A549 (cell line): Measurements from ENCODE around the gene RXFP1. TPM values are rescaled to one million over a fixed set of nuclear protein-coding genes. Genes with fewer than 3 reads are reported as not detected.

Experiments
- ATAC-seq, 2 experiments: fragments of 200-7000 bp in 1 of 2; fragments of >200 bp in 1 of 2; cut with Nextera tagmentation in 1 of 2; cut with Tn5 transposase in 1 of 2; 3 replicates each; pipeline versions ENCODE4 v1.8.0 to v1.9.1; 2018 to 2020; ENCODE audit warnings: mild to moderate bottlenecking in 1 of 2, moderate library complexity in 1 of 2
- CTCF ChIA-PET: fragments of 300-600 bp; sonication (Branson Sonifier 250); formaldehyde crosslinking; extraction: SDS; loops from one replicate; lab custom pipeline; 2021; ENCODE audit warnings: antibody characterized with exemption, inconsistent platforms; lab: Yijun Ruan, JAX
- POLR2A ChIA-PET: fragments of 350-600 bp; formaldehyde crosslinking; extraction: SDS; loops from one replicate; lab custom pipeline; 2021; ENCODE audit warnings: antibody characterized with exemption, inconsistent platforms; lab: Yijun Ruan, JAX
- DNase-seq, 2 experiments: peaks; one replicate each; pipeline versions ENCODE4 v3.0.0 to v3.0.0-alpha.2; 2011 to 2016; ENCODE audit warnings: low read depth in 1 of 2, low spot score in 1 of 2
- FAIRE-seq: peaks from 2 replicates; lab custom pipeline; 2011; peaks lifted over from hg19 to GRCh38; lab: Jason Lieb, UNC
- H3K27ac ChIP-seq, 2 experiments: fragments of >200 bp; sonication (Bioruptor Twin); formaldehyde crosslinking; 3 replicates each; pipeline ENCODE4 v1.5.1; 2016 to 2017
- H3K4me1 ChIP-seq: fragments of >200 bp; sonication (Bioruptor Twin); formaldehyde crosslinking; 3 replicates; pipeline ENCODE4 v1.6.1; 2016
- H3K4me2 ChIP-seq: fragments of >200 bp; sonication (Bioruptor Twin); formaldehyde crosslinking; 3 replicates; pipeline ENCODE4 v1.6.1; 2016
- H3K4me3 ChIP-seq: fragments of >200 bp; sonication (Bioruptor Twin); formaldehyde crosslinking; 3 replicates; pipeline ENCODE4 v1.5.1; 2016
- H3K9me3 ChIP-seq: fragments of >200 bp; sonication (Bioruptor Twin); formaldehyde crosslinking; 3 replicates; pipeline ENCODE4 v1.6.1; 2016
- CBX8 ChIP-seq: fragments of 200-600 bp; sonication (generic); IDR thresholded peaks from 2 replicates; pipeline ENCODE4 v1.6.1; 2016
- CEBPB ChIP-seq, 2 experiments: fragments of >200 bp in 1 of 2; sonication (Bioruptor Twin) in 1 of 2; formaldehyde crosslinking in 1 of 2; IDR thresholded peaks; 2 replicates each; pipeline ENCODE4 v1.6.1; 2012 to 2016
- CHD2 ChIP-seq: fragments of 150-350 bp; IDR thresholded peaks from 2 replicates; pipeline ENCODE4 v1.6.1; 2014; ENCODE audit warnings: low read length; ENCODE audit not compliant: partially characterized antibody
- CHD4 ChIP-seq: fragments of 200-600 bp; sonication (generic); IDR thresholded peaks from 2 replicates; pipeline ENCODE4 v1.6.1; 2016; ENCODE audit warnings: antibody characterized with exemption, mild to moderate bottlenecking, borderline replicate concordance
- CTCF ChIP-seq: fragments of >200 bp; sonication (Bioruptor Twin); formaldehyde crosslinking; IDR thresholded peaks from 3 replicates; pipeline ENCODE4 v1.5.1; 2016
- EHF ChIP-seq: fragments of 250-450 bp; sonication (Bioruptor Pico); IDR thresholded peaks from 2 replicates; pipeline ENCODE4 v1.5.0; 2020; ENCODE audit warnings: mild to moderate bottlenecking
- ESRRA ChIP-seq: fragments of 150-350 bp; IDR thresholded peaks from 2 replicates; pipeline ENCODE4 v1.6.1; 2014; ENCODE audit warnings: mild to moderate bottlenecking, low read length, borderline replicate concordance
- FOSB ChIP-seq: fragments of 250-450 bp; sonication (Bioruptor Pico); IDR thresholded peaks from 2 replicates; pipeline ENCODE4 v1.5.0; 2020; ENCODE audit warnings: mild to moderate bottlenecking, moderate library complexity
- FOSL2 ChIP-seq, 2 experiments: fragments of 450-650 bp in 1 of 2; fragments of >200 bp in 1 of 2; sonication (Bioruptor Twin) in 1 of 2; formaldehyde crosslinking; IDR thresholded peaks; 2 replicates each; pipeline versions ENCODE4 v1.5.0 to v1.6.1; 2016 to 2020; ENCODE audit warnings: mild to moderate bottlenecking in 1 of 2, moderate library complexity in 1 of 2
- MYC ChIP-seq: IDR thresholded peaks from 2 replicates; pipeline ENCODE4 v1.6.1; 2012; ENCODE audit warnings: mild to moderate bottlenecking, inconsistent platforms, low read length, improper control_type of control experiment, borderline replicate concordance
- RAD21 ChIP-seq, 2 experiments: fragments of >200 bp in 1 of 2; sonication (Bioruptor Twin) in 1 of 2; formaldehyde crosslinking in 1 of 2; IDR thresholded peaks in 1 of 2; conservative IDR thresholded peaks in 1 of 2; 2 replicates in 1 of 2; 3 replicates in 1 of 2; pipeline ENCODE4 v1.6.1; 2012 to 2018; ENCODE audit warnings: inconsistent platforms in 1 of 2
- RCOR1 ChIP-seq: fragments of 150-350 bp; IDR thresholded peaks from 2 replicates; pipeline ENCODE4 v1.6.1; 2014; ENCODE audit warnings: antibody characterized with exemption, low read length, low read depth
- RFX5 ChIP-seq: fragments of 450-650 bp; IDR thresholded peaks from 2 replicates; pipeline ENCODE4 v1.7.1; 2014; ENCODE audit warnings: antibody characterized with exemption, mild to moderate bottlenecking, moderate library complexity
- SREBF2 ChIP-seq: fragments of 450-650 bp; IDR thresholded peaks from 2 replicates; pipeline ENCODE4 v1.6.1; 2014; ENCODE audit warnings: mild to moderate bottlenecking, moderate library complexity
- USF2 ChIP-seq: fragments of 450-650 bp; IDR thresholded peaks from 2 replicates; pipeline ENCODE4 v1.6.1; 2014; ENCODE audit warnings: antibody characterized with exemption
- WGBS: methylation state at CpG from one replicate; pipeline ENCODE4 v1.1.6; 2017; ENCODE audit errors: missing lambda C conversion rate; 5-methylcytosine and 5-hydroxymethylcytosine counted together
- polyA plus RNA-seq, 4 experiments: library from polyadenylated mRNA; depleted of rRNA in 3 of 4; stranded (reverse); fragments of >200 nt; fragmentation: RNase III in 1 of 4; extraction: RNeasy Plus Mini Kit Qiagen cat#74134 plus additional on column Dnase treatment in 1 of 4; gene quantifications; 2 replicates in 3 of 4; 3 replicates in 1 of 4; pipeline ENCODE4 v1.2.3, GENCODE V29; 2011 to 2017
- TF ChIP-seq, protein P1 (sequence below): IDR thresholded peaks from 2 replicates; pipeline ENCODE4 v1.6.1; 2012
- TF ChIP-seq, protein P2 (sequence below): fragments of 250-450 bp; sonication (Bioruptor Pico); IDR thresholded peaks from 2 replicates; pipeline ENCODE4 v1.5.0; 2020; ENCODE audit warnings: low read depth, mild to moderate bottlenecking, moderate library complexity
- TF ChIP-seq, protein P3 (sequence below): fragments of 200-600 bp; sonication (generic); IDR thresholded peaks from 2 replicates; pipeline ENCODE4 v1.6.1; 2016; ENCODE audit warnings: antibody characterized with exemption, mild to moderate bottlenecking, moderate library complexity

RXFP1 gene
- polyA plus RNA-seq, 2 of the 4 experiments (the other 2 are of a cell fraction): not detected

DNA sequence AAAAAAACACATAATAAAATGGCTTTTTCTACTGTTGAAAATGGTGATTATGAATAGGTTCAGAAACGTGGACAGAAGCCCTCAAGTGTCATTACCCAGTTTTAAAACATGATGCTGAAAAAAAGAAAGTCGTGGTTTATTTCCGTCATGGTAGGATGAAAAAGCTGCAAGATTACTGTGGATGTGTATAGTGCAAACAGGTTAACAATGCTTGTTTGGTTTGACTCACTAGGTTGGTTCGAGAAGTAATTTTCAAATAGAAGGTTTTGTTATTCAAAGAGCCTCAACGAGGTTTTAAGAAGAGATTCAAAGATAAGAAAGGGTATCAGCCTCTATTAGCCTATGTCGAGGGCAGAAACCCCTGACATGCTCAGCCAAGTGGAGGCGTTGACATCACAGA lies 2.5 kb upstream of the RXFP1 start:
- POLR2A ChIA-PET: no interaction called here
- Histone ChIP-seq H3K27ac (no peak overlapping the region), H3K4me1 (no peaks in the 10 kb centered on the region), H3K4me2 (no peak overlapping the region), H3K4me3 (no peak overlapping the region)
- no peak for ATAC-seq
- CTCF ChIA-PET: no interaction called here
- WGBS: 20% methylated on average over 7 of the region's 7 CpGs
- no peak for TF ChIP-seq FOSB
- TF ChIP-seq FOSL2 (IDR thresholded peaks at IDR 0.05): no peak
- no peak for TF ChIP-seq FOSL2 (CRISPR knock-in tag; IDR thresholded peaks at IDR 0.05)
- no peak for TF ChIP-seq EHF (CRISPR knock-in tag)
- TF ChIP-seq CBX8: no peak
- no peak for TF ChIP-seq ESRRA
- TF ChIP-seq RCOR1: no peak
- TF ChIP-seq CTCF: no peak
- TF ChIP-seq RAD21 (conservative IDR thresholded peaks at IDR 0.05 in 1 of 2, IDR thresholded peaks at IDR 0.05 in 1 of 2): no peak
- no peak for TF ChIP-seq CEBPB (IDR thresholded peaks at IDR 0.05)
- no peak for TF ChIP-seq MYC
- TF ChIP-seq RFX5: no peak
- TF ChIP-seq, protein P1, sequence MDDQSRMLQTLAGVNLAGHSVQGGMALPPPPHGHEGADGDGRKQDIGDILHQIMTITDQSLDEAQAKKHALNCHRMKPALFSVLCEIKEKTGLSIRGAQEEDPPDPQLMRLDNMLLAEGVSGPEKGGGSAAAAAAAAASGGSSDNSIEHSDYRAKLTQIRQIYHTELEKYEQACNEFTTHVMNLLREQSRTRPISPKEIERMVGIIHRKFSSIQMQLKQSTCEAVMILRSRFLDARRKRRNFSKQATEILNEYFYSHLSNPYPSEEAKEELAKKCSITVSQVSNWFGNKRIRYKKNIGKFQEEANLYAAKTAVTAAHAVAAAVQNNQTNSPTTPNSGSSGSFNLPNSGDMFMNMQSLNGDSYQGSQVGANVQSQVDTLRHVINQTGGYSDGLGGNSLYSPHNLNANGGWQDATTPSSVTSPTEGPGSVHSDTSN: no peak
- no peak for TF ChIP-seq SREBF2
- TF ChIP-seq, protein P2, sequence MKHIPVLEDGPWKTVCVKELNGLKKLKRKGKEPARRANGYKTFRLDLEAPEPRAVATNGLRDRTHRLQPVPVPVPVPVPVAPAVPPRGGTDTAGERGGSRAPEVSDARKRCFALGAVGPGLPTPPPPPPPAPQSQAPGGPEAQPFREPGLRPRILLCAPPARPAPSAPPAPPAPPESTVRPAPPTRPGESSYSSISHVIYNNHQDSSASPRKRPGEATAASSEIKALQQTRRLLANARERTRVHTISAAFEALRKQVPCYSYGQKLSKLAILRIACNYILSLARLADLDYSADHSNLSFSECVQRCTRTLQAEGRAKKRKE: no peak
- TF ChIP-seq CHD4: no peak
- TF ChIP-seq, all 56 proteins: peak for 0
- FAIRE-seq (no peak), DNase-seq (no peak)
- no peaks in the 10 kb centered on the region for H3K9me3 ChIP-seq

DNA sequence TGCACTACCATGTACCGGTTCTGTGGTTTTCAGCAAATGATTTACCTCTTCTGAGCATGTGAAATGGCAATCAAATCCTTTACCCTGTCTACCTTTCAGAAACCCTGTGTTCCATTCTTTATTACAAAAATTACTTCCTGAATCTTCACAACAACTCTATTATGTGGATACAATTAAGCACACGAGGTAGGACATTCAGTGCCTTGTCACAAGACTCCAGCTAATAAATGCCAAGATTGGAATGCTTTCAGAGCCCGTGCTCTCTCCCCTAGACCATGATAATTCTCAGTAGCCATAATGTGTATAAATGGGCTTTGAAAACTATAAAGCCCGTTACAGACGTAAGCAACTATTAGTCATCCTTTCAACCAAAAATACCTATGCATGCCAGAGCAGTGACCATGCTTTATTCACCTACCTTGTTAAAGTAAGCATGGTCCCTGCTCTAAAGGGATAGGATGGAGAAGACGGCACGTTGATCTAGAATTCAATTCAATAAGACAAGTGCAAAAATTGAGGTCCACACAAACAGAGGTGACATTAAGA lies 2.4 kb downstream of the RXFP1 start:
- H3K4me2 ChIP-seq: no peak overlapping the region
- TF ChIP-seq ESRRA: no peak
- no peak for TF ChIP-seq USF2
- TF ChIP-seq RFX5: no peak
- no peak for TF ChIP-seq EHF (CRISPR knock-in tag)
- TF ChIP-seq CHD2: no peak
- TF ChIP-seq FOSB: no peak
- TF ChIP-seq, protein P3, sequence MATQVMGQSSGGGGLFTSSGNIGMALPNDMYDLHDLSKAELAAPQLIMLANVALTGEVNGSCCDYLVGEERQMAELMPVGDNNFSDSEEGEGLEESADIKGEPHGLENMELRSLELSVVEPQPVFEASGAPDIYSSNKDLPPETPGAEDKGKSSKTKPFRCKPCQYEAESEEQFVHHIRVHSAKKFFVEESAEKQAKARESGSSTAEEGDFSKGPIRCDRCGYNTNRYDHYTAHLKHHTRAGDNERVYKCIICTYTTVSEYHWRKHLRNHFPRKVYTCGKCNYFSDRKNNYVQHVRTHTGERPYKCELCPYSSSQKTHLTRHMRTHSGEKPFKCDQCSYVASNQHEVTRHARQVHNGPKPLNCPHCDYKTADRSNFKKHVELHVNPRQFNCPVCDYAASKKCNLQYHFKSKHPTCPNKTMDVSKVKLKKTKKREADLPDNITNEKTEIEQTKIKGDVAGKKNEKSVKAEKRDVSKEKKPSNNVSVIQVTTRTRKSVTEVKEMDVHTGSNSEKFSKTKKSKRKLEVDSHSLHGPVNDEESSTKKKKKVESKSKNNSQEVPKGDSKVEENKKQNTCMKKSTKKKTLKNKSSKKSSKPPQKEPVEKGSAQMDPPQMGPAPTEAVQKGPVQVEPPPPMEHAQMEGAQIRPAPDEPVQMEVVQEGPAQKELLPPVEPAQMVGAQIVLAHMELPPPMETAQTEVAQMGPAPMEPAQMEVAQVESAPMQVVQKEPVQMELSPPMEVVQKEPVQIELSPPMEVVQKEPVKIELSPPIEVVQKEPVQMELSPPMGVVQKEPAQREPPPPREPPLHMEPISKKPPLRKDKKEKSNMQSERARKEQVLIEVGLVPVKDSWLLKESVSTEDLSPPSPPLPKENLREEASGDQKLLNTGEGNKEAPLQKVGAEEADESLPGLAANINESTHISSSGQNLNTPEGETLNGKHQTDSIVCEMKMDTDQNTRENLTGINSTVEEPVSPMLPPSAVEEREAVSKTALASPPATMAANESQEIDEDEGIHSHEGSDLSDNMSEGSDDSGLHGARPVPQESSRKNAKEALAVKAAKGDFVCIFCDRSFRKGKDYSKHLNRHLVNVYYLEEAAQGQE: no peak
- CTCF ChIA-PET: no interaction called here
- DNase-seq (no peak), FAIRE-seq (no peak), ATAC-seq (no peak)
- H3K27ac ChIP-seq: no peak overlapping the region
- POLR2A ChIA-PET: no interaction called here
- no peak overlapping the region for H3K4me3 ChIP-seq
- H3K4me1 ChIP-seq: no peaks in the 10 kb centered on the region
- 63% methylated on average over 6 of the region's 7 CpGs for WGBS
- H3K9me3 ChIP-seq: no peaks in the 10 kb centered on the region
